Upper lobe of left lung (tissue), 6 donors: ENCODE measurements around the gene OPCML. TPM values are rescaled to one million over a fixed set of nuclear protein-coding genes. Genes with fewer than 3 reads are reported as not detected.
A peak's percentile ranks its signal among the peaks of the same experiment; 100 is the strongest.

Source experiments
- ATAC-seq, 2 donors: fragments of 200-7000 bp; cut with Tn5 transposase; one replicate each; pipeline ENCODE4 v1.9.1; 2022; ENCODE audit warnings: mild to moderate bottlenecking in 2 of 2, moderate library complexity in 2 of 2; ENCODE audit not compliant: low FRiP score in 2 of 2
- DNase-seq, 2 donors: peaks; one replicate each; pipeline ENCODE4 v3.0.0-alpha.2; 2019 to 2020
- H3K27ac ChIP-seq, 4 donors: fragments of 200-600 bp; sonication (generic); one replicate each; pipeline ENCODE4 v1.5.1; 2016 to 2019
- H3K27me3 ChIP-seq, 4 donors: fragments of 200-600 bp; sonication (generic); one replicate each; pipeline ENCODE4 v1.5.1; 2017 to 2019
- H3K36me3 ChIP-seq, 4 donors: fragments of 200-600 bp; sonication (generic); one replicate each; pipeline ENCODE4 v1.5.1; 2016 to 2019
- H3K4me1 ChIP-seq, 4 donors: fragments of 200-600 bp; sonication (generic); one replicate each; pipeline ENCODE4 v1.5.1; 2018 to 2019
- H3K4me3 ChIP-seq, 4 donors: fragments of 200-600 bp; sonication (generic); one replicate each; pipeline ENCODE4 v1.5.1; 2017 to 2019; ENCODE audit warnings: mild to moderate bottlenecking in 2 of 4, moderate library complexity in 1 of 4
- H3K9me3 ChIP-seq, 4 donors: fragments of 200-600 bp; sonication (generic); one replicate each; pipeline ENCODE4 v1.5.1; 2018 to 2019
- EP300 ChIP-seq, 4 donors: sonication (generic); formaldehyde crosslinking; IDR thresholded peaks; one replicate each; pipeline ENCODE4 v1.5.1; 2017; ENCODE audit warnings: antibody characterized with exemption in 4 of 4, control low read depth in 2 of 4
- POLR2A ChIP-seq, 4 donors: fragments of 450-650 bp; IDR thresholded peaks; one replicate each; pipeline ENCODE4 v1.5.1; 2016 to 2017; ENCODE audit warnings: antibody characterized with exemption in 4 of 4, mild to moderate bottlenecking in 2 of 4
- POLR2AphosphoS5 ChIP-seq, 2 donors: sonication (generic); formaldehyde crosslinking; IDR thresholded peaks; one replicate each; pipeline ENCODE4 v1.5.1; 2017; ENCODE audit warnings: antibody characterized with exemption in 2 of 2
- WGBS, 2 donors: methylation state at CpG; one replicate each; pipeline ENCODE4 v1.1.5; 2017 to 2018; 5-methylcytosine and 5-hydroxymethylcytosine counted together
- total RNA-seq, 6 donors: library from RNA; depleted of rRNA in 4 of 6; stranded (reverse); fragments of >200 nt in 4 of 6; gene quantifications; one replicate each; pipeline versions ENCODE4 v1.1.0 to v1.2.1, GENCODE V29; 2016 to 2021
- TF ChIP-seq, protein P1 (sequence below), 6 experiments: fragments of 450-650 bp in 4 of 6; fragments of 200-600 bp in 2 of 6; sonication (generic) in 2 of 6; IDR thresholded peaks; one replicate each; pipeline ENCODE4 v1.5.1; 2016 to 2019; ENCODE audit warnings: antibody characterized with exemption in 6 of 6
- donor health status: DM: no; HTN: no; CAD: no; lungs with moderate emphysema.
- donor health status: DM: no; HTN: yes; CAD: no; lungs with severe emphysema.

The OPCML gene
- total RNA-seq, 6 donors from 2014 or later: 0.10 TPM; not detected in 5

DNA sequence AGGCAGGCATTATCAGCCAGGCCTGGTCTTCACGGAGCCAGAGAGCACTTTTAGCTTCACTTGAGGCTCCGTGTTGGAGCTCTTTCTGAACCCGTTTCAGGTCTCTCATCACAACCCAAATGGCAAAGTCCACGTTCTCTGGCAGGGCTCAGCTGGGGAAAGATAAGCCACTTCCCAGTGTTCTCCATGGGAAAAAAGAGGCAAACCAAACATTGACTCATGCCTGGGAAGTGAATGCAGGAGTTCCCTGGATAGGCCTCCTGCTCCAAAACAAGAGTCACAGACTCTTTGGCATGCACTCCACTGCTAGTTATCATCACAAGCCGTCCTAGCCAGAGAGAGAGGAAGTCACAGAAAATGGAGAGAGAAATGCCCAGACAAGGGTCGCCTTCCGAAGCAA lies 11.6 kb downstream of the OPCML start:
- no peaks in the 10 kb centered on the region for H3K9me3 ChIP-seq
- H3K4me1 ChIP-seq: no peaks in the 10 kb centered on the region
- TF ChIP-seq POLR2AphosphoS5 (IDR thresholded peaks at IDR 0.05): no peak
- TF ChIP-seq EP300 (IDR thresholded peaks at IDR 0.05): no peak
- TF ChIP-seq, protein P1, sequence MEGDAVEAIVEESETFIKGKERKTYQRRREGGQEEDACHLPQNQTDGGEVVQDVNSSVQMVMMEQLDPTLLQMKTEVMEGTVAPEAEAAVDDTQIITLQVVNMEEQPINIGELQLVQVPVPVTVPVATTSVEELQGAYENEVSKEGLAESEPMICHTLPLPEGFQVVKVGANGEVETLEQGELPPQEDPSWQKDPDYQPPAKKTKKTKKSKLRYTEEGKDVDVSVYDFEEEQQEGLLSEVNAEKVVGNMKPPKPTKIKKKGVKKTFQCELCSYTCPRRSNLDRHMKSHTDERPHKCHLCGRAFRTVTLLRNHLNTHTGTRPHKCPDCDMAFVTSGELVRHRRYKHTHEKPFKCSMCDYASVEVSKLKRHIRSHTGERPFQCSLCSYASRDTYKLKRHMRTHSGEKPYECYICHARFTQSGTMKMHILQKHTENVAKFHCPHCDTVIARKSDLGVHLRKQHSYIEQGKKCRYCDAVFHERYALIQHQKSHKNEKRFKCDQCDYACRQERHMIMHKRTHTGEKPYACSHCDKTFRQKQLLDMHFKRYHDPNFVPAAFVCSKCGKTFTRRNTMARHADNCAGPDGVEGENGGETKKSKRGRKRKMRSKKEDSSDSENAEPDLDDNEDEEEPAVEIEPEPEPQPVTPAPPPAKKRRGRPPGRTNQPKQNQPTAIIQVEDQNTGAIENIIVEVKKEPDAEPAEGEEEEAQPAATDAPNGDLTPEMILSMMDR (IDR thresholded peaks at IDR 0.05): no peak
- TF ChIP-seq POLR2A (IDR thresholded peaks at IDR 0.05): no peak
- ATAC-seq (peak in 1 of 2 donors; percentile 55), DNase-seq (no peak)
- 58 to 82% methylated on average over 5 to 7 of the region's 7 CpGs for WGBS, 2 donors
- H3K4me3 ChIP-seq: no peak overlapping the region
- H3K36me3 ChIP-seq: no peaks in the 10 kb centered on the region
- no peak overlapping the region for H3K27ac ChIP-seq
- no peaks in the 10 kb centered on the region for H3K27me3 ChIP-seq

DNA sequence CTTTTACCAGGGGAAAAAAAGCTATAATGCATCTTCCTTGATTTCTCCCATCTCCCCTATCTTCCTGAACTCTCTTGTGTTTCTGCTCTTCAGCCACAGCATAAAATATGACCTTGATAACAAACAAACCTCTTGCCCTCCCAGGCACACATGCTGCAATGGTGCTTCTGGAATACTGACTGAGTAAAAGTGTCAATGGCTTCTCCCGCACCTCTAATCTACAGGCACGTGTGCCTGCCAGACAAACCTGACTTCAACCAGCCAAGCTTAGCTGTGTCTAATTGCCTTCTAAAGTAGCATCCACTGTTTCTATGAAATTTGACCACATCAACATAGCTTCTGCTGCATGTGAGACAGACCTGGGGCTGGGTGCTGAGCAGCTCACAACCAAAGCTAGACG lies 12.7 kb downstream of the OPCML start:
- no peaks in the 10 kb centered on the region for H3K36me3 ChIP-seq
- no peak overlapping the region for H3K4me3 ChIP-seq
- no peak for ATAC-seq
- 76 to 81% methylated on average over 2 to 3 of the region's 3 CpGs for WGBS, 2 donors
- H3K4me1 ChIP-seq: no peaks in the 10 kb centered on the region
- no peak for DNase-seq
- no peaks in the 10 kb centered on the region for H3K27me3 ChIP-seq
- TF ChIP-seq POLR2AphosphoS5 (IDR thresholded peaks at IDR 0.05) (no peak), EP300 (IDR thresholded peaks at IDR 0.05) (no peak), POLR2A (IDR thresholded peaks at IDR 0.05) (no peak)
- TF ChIP-seq, protein P1 (IDR thresholded peaks at IDR 0.05): no peak
- H3K9me3 ChIP-seq: no peaks in the 10 kb centered on the region
- no peak overlapping the region for H3K27ac ChIP-seq

DNA sequence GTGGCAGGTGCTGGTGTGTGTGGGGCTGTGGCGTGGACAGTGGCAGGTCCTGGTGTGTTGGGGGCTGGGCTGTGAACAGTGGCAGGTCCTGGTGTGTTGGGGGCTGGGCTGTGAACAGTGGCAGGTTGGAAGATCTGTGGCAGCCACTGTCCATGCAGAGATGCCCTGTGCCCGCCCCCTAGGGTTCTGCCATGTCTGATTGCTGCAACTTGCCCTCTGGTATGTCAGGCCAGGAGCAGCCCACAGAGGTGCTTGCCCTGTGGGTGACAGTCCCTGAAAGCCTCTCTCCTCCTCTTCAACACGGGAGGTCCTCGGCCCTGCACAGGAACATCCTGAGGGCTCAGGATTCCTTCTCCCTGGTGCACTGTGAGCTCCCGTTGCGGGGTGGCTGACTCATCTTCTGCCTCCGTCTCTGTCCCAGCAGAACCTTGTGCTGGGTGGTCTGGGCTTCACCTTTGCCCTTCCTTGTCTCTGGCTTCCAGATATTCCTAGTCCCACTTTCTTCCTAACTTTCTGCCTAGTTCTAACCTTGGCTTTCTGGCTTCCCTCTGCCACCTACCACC lies 13.5 kb downstream of the OPCML start:
- no peaks in the 10 kb centered on the region for H3K9me3 ChIP-seq
- H3K27me3 ChIP-seq: no peaks in the 10 kb centered on the region
- no peak overlapping the region for H3K27ac ChIP-seq
- 69 to 78% methylated on average over 6 to 7 of the region's 7 CpGs for WGBS, 2 donors
- no peak for ATAC-seq
- no peaks in the 10 kb centered on the region for H3K4me1 ChIP-seq
- no peak overlapping the region for H3K4me3 ChIP-seq
- DNase-seq: no peak
- TF ChIP-seq POLR2AphosphoS5 (IDR thresholded peaks at IDR 0.05) (no peak), POLR2A (IDR thresholded peaks at IDR 0.05) (no peak), EP300 (IDR thresholded peaks at IDR 0.05) (no peak)
- TF ChIP-seq, protein P1 (IDR thresholded peaks at IDR 0.05): no peak
- H3K36me3 ChIP-seq: no peaks in the 10 kb centered on the region

DNA sequence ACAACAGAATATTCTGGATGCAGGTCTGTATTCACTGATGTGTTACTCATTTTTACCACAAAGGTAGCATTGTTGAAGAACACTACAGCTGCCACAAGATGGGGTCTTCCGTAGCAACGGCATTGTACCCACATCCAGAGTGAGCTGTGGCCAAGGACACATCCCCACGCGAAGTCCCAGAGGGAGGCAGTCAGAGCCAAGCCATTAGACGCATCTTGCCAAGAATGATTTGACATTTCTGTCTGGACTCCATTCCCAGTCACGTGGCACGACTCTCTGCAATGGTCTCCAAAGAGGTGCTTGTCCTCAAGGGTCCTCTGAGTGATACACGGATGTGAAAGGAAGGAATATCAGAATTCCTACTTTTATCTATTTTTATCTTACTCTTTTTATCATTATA lies 15.5 kb downstream of the OPCML start:
- ATAC-seq: no peak
- TF ChIP-seq, protein P1 (IDR thresholded peaks at IDR 0.05): no peak
- TF ChIP-seq EP300 (IDR thresholded peaks at IDR 0.05) (no peak), POLR2A (IDR thresholded peaks at IDR 0.05) (no peak), POLR2AphosphoS5 (IDR thresholded peaks at IDR 0.05) (no peak)
- Histone ChIP-seq H3K9me3 (no peaks in the 10 kb centered on the region), H3K27me3 (no peaks in the 10 kb centered on the region), H3K36me3 (no peaks in the 10 kb centered on the region), H3K4me3 (no peak overlapping the region), H3K4me1 (no peaks in the 10 kb centered on the region), H3K27ac (no peak overlapping the region)
- WGBS, 2 donors: 69 to 75% methylated on average over 8 of the region's 8 CpGs
- DNase-seq: no peak

DNA sequence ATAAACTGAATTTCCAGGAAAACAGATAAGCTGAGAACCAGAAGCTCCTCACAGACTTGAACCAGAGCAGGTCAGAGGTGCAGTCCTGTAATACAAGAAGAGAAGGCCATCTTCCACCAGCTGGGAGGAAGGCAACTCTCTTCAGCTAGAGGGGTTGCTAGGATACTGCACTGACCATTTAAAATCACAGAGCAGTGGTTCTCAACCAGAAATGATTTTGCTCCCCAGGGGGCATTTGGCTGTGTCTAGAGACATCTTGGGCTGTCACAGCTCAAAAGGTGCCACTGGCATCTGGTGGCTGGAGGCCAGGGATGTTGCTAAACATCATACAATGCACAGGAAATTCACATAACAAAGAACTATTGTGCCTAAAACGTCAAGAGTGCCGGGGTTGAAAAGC lies 17.2 kb downstream of the OPCML start:
- Histone ChIP-seq H3K27me3 (no peaks in the 10 kb centered on the region), H3K4me1 (no peaks in the 10 kb centered on the region), H3K9me3 (no peaks in the 10 kb centered on the region), H3K4me3 (no peak overlapping the region), H3K27ac (no peak overlapping the region), H3K36me3 (no peaks in the 10 kb centered on the region)
- WGBS, 2 donors: 22 to 34% methylated on average over 2 of the region's 2 CpGs
- DNase-seq (no peak), ATAC-seq (no peak)
- TF ChIP-seq POLR2AphosphoS5 (IDR thresholded peaks at IDR 0.05) (no peak), EP300 (IDR thresholded peaks at IDR 0.05) (no peak), POLR2A (IDR thresholded peaks at IDR 0.05) (no peak)
- TF ChIP-seq, protein P1 (IDR thresholded peaks at IDR 0.05): no peak
